NCI-H82 treated with DMSO at 0.1 percent for 48 hours (cell line): Measurements from ENCODE around the gene ARHGAP33.
"Not testable (repeated sequence)": the region's sequence is repeated elsewhere in the genome, so short reads cannot be mapped to it uniquely, and the experiment has no call there.

Source experiments
- DNase-seq: peaks from one replicate; lab custom pipeline; 2025; ENCODE audit not compliant: unreplicated experiment; lab: John Stamatoyannopoulos, UW

Gene ARHGAP33

GRCh38 chr19:35830986-35831385 lies 55.6 kb downstream of the ARHGAP33 start:
- DNase-seq: no peak

- no peak for DNase-seq
Observed at GRCh38 chr19:35832054-35832453, 56.7 kb downstream of the ARHGAP33 start.

GRCh38 chr19:35833972-35834371 lies 58.6 kb downstream of the ARHGAP33 start:
- DNase-seq: no peak

GRCh38 chr19:35836096-35836495 lies 60.7 kb downstream of the ARHGAP33 start:
- not testable (repeated sequence) for DNase-seq
